Left lobe of liver (tissue), 2 donors: Measurements from ENCODE around the gene HIF1A. TPM values are rescaled to one million over a fixed set of nuclear protein-coding genes. Genes with fewer than 3 reads are reported as not detected.

Experiments used
- ATAC-seq: fragments of 200-7000 bp; cut with Tn5 transposase; one replicate; pipeline ENCODE4 v1.9.1; 2020; ENCODE audit warnings: mild to moderate bottlenecking, moderate library complexity
- DNase-seq: peaks from one replicate; pipeline ENCODE4 v3.0.0-alpha.2; 2020; ENCODE audit warnings: low spot score
- total RNA-seq: library from RNA; stranded (reverse); gene quantifications from one replicate; pipeline ENCODE4 v1.2.1, GENCODE V29; 2021
- donor health status: DM: no; HTN: no; CAD: no; lungs with moderate emphysema.
- donor health status: DM: no; HTN: yes; CAD: no.

The HIF1A gene
- total RNA-seq, 1 donor from 2014 or later = 27.9 TPM

- ATAC-seq (no peak), DNase-seq (no peak)
These were observed 74.6 kb downstream of the HIF1A start for GRCh38 chr14:61769893-61770292.

DNA sequence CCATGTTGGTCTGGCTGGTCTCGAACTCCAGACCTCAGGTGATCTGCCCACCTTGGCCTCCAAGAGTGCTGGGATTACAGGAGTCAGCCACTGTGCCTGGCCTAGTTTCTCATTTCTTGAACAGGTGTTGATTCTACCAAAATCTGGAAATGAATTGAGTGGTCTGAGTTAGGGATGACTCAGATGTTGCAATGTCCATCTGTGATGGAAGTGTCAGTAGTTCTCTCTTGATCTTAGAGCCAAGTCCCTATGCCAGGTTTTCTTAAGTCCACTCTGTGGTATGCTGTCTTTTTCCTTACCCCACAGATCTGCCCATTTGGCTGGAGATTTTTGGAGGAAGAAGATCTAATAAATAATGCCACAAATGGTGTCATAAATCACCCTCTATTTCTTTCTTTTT is 79.5 kb downstream of the HIF1A start:
- ATAC-seq (no peak), DNase-seq (no peak)

DNA sequence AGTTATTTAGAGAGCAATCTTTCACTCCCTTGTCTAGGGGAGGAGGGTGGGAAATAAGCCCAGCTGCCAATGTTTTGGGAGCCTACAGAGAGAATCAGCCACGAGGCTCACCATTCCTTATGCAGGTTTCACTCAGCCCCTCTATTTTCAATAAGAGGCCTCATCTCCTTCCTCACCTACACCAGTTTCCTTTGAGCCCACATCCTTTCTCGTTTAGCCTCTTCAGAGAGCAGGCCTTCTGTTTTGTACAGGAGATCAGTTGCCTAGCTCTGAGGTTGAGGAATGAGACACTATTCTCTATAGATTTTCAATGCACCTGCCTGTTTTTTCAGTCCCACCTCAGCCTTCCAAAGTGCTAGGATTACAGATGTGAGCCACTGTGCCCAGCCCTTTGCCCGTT is 84.8 kb downstream of the HIF1A start:
- ATAC-seq (no peak), DNase-seq (no peak)

DNA sequence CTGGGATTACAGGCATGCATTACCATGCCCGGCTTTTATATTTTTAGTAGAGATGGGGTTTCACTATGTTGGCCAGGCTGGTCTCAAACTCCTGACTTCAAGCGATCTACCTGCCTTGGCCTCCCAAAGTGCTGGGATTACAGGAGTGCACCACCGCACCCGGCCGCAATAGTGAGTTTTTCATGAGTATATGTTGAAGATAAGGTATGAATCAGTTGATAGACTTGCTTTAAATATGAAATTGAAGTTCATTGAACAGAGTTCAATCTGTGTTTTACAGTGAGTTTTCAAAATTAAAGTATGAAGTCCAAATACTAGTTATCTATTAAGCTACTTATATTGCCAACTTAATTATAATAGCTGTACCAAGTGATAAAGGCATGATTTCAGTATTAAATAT is 102.0 kb downstream of the HIF1A start:
- ATAC-seq (no peak), DNase-seq (no peak)

Other genes with a start within 250 kb of the HIF1A start
- gene SNAPC1, start 66.9 kb downstream of the HIF1A start, total RNA-seq = 1.4 TPM
- 0.10 TPM for gene SYT16, start 117.2 kb downstream of the HIF1A start, total RNA-seq